C4-2B (cell line): ENCODE measurements around the gene NCOA3.
A peak's percentile ranks its signal among the peaks of the same experiment; 100 is the strongest.

Source experiments
- H3K27ac ChIP-seq: fragments of 450-650 bp; 2 replicates; pipeline ENCODE4 v1.5.1; 2017
- ZFX ChIP-seq: fragments of 450-650 bp; IDR thresholded peaks from 2 replicates; pipeline ENCODE4 v1.6.1; 2017
- TF ChIP-seq, protein P1 (sequence below): fragments of 450-650 bp; conservative IDR thresholded peaks from 2 replicates; pipeline ENCODE4 v1.5.1; 2017; ENCODE audit warnings: mild to moderate bottlenecking

The NCOA3 gene

DNA sequence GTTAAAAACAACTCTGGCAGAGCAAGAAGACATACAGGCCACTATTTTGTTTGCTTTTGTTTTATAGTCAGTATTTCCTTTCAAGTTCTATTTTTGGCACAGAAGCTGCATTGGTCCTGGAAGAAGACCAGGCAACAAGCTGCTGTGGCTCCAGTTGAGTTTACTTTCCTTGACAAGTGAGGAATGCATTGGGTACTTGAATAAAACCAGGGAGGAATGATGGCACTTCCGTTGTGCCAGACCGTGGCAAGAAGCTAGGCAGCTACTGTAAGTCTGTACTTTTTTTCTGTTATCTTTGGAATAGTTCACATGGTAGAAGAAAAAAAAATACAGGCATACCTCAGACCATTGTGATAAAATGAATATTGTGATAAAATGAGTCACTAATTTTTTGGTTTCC is 66.3 kb downstream of the NCOA3 start:
- peak overlapping the region; percentile 89 for H3K27ac ChIP-seq
- TF ChIP-seq, protein P1, sequence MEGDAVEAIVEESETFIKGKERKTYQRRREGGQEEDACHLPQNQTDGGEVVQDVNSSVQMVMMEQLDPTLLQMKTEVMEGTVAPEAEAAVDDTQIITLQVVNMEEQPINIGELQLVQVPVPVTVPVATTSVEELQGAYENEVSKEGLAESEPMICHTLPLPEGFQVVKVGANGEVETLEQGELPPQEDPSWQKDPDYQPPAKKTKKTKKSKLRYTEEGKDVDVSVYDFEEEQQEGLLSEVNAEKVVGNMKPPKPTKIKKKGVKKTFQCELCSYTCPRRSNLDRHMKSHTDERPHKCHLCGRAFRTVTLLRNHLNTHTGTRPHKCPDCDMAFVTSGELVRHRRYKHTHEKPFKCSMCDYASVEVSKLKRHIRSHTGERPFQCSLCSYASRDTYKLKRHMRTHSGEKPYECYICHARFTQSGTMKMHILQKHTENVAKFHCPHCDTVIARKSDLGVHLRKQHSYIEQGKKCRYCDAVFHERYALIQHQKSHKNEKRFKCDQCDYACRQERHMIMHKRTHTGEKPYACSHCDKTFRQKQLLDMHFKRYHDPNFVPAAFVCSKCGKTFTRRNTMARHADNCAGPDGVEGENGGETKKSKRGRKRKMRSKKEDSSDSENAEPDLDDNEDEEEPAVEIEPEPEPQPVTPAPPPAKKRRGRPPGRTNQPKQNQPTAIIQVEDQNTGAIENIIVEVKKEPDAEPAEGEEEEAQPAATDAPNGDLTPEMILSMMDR, result no peak
- TF ChIP-seq ZFX, result no peak

DNA sequence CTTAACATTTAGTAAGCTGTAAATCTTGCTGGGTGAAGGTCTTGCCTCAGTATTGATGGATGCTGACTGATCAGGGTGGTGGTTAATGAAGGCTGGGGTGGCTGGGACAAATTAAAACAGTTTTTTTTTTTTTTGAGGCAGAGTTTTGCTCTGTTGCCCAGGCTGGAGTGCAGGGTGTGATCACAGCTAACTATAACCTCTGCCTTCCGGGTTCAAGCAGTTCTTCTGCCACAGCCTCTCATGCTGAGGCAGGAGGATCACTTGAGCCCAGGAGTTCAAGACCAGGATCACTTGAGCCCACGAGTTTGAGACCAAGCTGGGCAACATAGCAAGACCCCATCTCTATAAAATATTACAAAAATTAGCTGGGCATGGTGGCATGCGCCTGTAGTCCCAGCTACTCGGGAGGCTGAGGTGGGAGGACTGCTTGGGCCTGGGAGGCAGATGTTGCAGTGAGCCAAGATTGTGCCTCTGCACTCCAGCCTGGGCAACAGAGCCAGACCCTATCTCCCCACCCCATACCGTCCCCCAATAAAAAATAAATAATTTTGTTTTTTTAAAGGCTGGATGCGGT is 67.2 kb downstream of the NCOA3 start:
- H3K27ac ChIP-seq, result peak overlapping the region; percentile 89
- TF ChIP-seq, protein P1, result no peak
- no peak for TF ChIP-seq ZFX

DNA sequence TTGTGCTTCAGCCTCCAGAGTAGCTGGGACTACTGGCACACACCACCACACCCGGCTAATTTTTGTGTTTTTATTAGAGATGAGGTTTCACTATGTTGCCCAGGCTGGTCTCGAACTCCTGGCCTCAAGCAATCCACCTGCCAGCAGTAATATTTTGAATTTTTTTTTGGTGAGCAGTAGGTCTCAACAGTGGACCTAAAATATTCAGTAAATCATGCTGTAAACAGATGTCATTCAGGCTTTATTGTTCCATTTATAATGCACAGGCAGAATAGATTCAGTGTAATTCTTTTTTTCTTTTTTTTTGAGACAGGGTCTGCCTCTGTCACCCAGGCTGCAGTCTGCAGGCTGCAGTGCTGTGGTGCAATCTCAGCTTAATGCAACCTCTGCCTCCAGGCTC is 69.7 kb downstream of the NCOA3 start:
- TF ChIP-seq, protein P1, result no peak
- TF ChIP-seq ZFX, result no peak
- H3K27ac ChIP-seq, result no peak overlapping the region

DNA sequence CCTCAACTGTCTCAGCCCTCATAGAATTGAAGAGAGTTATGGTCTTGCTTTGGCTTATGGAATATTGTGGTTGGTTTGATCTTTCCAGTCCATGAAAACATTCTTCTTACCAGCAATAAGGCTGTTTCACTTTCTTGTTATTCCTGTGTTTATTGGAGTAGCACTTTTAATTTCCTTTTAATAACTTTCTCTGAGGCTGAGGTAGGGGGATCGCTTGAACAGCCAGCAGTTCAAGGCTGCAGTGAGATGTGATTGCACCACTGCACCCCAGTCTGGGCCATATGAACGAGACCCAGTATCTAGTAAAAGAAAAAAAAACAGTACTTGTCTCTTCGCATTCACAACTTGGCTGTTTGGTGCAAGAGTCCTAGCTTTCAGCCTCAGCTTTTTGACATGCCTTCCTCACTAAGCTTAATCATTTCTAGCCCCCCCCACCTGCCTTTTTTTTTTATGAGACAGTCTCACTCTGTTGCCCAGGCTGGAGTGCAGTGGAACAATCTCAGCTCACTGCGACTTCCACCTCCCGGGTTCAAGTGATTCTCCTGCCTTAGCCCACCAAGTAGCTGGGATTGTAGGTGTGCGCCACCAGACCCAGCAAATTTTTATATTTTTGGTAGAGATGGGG is 70.5 kb downstream of the NCOA3 start:
- H3K27ac ChIP-seq, result no peak overlapping the region

DNA sequence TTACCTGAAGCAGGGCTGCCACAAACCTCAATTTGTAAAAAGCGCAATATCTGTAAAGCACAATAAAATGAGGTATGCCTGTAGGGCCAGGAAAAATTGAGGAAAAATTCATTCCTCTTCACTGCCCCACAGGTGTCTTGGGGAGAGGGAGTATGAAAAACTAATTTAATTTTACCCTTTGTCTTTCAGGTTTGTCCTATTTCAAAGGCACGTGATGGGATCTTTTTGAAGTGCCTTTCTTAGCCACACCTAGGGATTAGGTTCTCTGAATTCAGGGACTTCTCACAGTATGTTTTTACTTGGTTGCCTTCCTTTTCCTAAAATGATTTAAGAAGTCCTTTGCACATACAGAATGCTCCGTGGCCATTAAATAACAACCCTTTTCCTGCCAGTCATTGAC is 71.9 kb downstream of the NCOA3 start:
- TF ChIP-seq, protein P1, result no peak
- TF ChIP-seq ZFX, result no peak
- no peak overlapping the region for H3K27ac ChIP-seq

More for the DNA sequence above, 70.5 kb downstream of the NCOA3 start:
- TF ChIP-seq ZFX, result no peak
- TF ChIP-seq, protein P1, result no peak

DNA sequence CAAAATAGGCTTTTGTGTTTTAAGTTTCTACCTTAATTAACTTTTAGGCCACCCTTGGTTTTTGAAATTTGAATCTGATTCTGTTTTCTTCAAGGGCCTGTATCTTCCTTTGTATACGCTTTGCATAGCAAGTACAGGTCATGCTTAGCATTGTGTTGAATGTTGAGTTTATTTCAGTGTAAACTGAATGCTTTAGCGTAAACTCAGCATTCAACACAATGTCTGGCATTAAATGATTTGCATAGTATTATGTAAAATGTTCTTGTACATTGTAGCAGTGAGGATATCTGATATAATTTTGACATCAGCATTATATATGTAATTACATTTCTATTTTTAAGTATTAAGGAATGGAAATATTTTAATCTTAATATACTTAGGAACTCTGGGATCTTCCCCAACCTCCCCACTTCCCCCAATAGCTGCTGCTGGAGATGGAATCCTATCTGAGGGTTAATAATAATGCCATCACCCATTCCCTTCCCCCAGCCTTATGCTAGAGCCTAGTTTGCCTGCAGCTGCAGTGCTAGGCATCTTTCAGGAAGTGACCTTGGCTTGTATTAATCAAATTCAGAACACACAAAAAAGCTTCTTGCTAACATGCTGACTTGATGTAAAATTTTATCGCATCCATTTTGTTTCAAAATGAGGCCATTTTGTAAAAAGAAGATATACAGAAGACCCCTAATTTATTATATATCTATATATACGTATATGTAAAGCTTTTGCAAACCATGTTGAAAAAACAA is 73.1 kb downstream of the NCOA3 start:
- TF ChIP-seq ZFX, result no peak
- TF ChIP-seq, protein P1, result no peak
- no peak overlapping the region for H3K27ac ChIP-seq

DNA sequence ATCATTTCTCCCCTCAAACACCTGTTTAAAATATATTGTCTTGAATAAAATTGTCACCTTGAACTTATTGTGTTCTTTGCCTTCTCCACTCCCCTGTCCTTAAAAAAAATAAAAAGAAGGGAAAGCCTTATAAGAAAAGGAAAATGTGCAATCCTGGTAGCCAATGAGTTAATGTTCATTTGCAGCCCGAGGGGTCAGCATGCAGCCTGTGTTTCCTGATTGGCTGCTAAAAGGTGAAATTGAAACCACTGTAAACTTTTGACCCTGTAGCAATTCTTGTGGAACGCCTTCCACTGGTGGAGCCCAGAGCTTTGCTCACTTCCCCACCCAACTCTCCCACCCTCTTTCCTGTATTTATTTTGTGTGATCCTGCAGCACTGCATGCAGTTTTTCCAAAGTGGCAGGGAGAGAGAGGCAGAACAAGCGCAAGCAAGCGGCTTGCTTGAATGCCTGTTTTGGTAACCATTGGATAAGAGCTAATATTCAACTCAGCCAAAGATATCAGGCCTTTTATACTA is 74.9 kb downstream of the NCOA3 start:
- no peak for TF ChIP-seq ZFX
- TF ChIP-seq, protein P1, result no peak
- H3K27ac ChIP-seq, result no peak overlapping the region
